Measurements from ENCODE around the gene TAOK1.

DNA sequence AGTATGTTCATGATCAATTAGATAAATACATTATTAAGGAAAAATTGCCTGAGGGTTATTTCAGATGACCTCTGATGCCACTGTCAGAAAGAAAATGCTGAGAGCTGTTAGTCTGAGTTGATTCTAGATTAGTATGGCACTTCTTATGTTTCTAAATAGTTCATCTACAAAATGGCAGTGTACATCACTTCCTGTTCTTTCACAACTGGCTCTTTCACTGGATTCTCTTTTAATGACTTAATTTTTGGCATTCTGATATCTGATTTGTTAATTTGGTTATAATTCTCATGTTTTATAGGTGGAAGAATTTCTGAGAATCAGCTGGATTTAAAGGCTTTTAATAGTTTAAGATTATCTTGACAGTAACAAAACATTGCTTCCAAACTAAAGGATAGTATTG is 3.3 kb downstream of the TAOK1 start:
- TF ChIP-seq, protein P1, sequence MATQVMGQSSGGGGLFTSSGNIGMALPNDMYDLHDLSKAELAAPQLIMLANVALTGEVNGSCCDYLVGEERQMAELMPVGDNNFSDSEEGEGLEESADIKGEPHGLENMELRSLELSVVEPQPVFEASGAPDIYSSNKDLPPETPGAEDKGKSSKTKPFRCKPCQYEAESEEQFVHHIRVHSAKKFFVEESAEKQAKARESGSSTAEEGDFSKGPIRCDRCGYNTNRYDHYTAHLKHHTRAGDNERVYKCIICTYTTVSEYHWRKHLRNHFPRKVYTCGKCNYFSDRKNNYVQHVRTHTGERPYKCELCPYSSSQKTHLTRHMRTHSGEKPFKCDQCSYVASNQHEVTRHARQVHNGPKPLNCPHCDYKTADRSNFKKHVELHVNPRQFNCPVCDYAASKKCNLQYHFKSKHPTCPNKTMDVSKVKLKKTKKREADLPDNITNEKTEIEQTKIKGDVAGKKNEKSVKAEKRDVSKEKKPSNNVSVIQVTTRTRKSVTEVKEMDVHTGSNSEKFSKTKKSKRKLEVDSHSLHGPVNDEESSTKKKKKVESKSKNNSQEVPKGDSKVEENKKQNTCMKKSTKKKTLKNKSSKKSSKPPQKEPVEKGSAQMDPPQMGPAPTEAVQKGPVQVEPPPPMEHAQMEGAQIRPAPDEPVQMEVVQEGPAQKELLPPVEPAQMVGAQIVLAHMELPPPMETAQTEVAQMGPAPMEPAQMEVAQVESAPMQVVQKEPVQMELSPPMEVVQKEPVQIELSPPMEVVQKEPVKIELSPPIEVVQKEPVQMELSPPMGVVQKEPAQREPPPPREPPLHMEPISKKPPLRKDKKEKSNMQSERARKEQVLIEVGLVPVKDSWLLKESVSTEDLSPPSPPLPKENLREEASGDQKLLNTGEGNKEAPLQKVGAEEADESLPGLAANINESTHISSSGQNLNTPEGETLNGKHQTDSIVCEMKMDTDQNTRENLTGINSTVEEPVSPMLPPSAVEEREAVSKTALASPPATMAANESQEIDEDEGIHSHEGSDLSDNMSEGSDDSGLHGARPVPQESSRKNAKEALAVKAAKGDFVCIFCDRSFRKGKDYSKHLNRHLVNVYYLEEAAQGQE (IDR thresholded peaks at IDR 0.05; ENCODE audit: low read depth): no peak
- TF ChIP-seq MAX (IDR thresholded peaks at IDR 0.05) (no peak), FOXM1 (IDR thresholded peaks at IDR 0.05; ENCODE audit: borderline replicate concordance, low read depth) (no peak), CREB1 (IDR thresholded peaks at IDR 0.05; ENCODE audit: low read depth) (no peak), YY1 (IDR thresholded peaks at IDR 0.05; ENCODE audit: low read depth) (no peak), EP300 (IDR thresholded peaks at IDR 0.05; ENCODE audit: borderline replicate concordance) (no peak)
